Keratinocyte (primary cell): Measurements from ENCODE around the gene VDAC2. TPM values are rescaled to one million over a fixed set of nuclear protein-coding genes. Genes with fewer than 3 reads are reported as not detected.

Source experiments
- DNase-seq: peaks from one replicate; pipeline ENCODE4 v3.0.0-alpha.2; 2011; ENCODE audit warnings: low read depth, missing footprints, low spot score
- FAIRE-seq: peaks from 2 replicates; lab custom pipeline; 2011; peaks lifted over from hg19 to GRCh38; lab: Jason Lieb, UNC
- H2AFZ ChIP-seq: 2 replicates; pipeline ENCODE4 v1.6.0; 2012; ENCODE audit warnings: low read length, control low read depth, inconsistent platforms; ENCODE audit not compliant: control insufficient read depth
- H3K27ac ChIP-seq: 2 replicates; pipeline ENCODE4 v1.5.1; 2011; ENCODE audit warnings: low read length; ENCODE audit not compliant: control insufficient read depth, insufficient read depth
- H3K27me3 ChIP-seq: 3 replicates; pipeline ENCODE4 v1.6.0; 2011; ENCODE audit warnings: low read length; ENCODE audit not compliant: control insufficient read depth, insufficient read depth; ENCODE audit errors: extremely low read depth
- H3K36me3 ChIP-seq, 2 experiments: 2 replicates in 1 of 2; 3 replicates in 1 of 2; pipeline ENCODE4 v1.5.1; 2011; ENCODE audit warnings: low read length in 2 of 2, mild to moderate bottlenecking in 1 of 2; ENCODE audit not compliant: control insufficient read depth in 2 of 2, insufficient read depth in 2 of 2; ENCODE audit errors: extremely low read depth in 1 of 2
- H3K4me1 ChIP-seq: 3 replicates; pipeline ENCODE4 v1.5.1; 2011; ENCODE audit warnings: low read length; ENCODE audit not compliant: control insufficient read depth, insufficient read depth; ENCODE audit errors: extremely low read depth
- H3K4me2 ChIP-seq: 3 replicates; pipeline ENCODE4 v1.6.0; 2011; ENCODE audit warnings: low read depth, low read length; ENCODE audit not compliant: control insufficient read depth, insufficient read depth; ENCODE audit errors: extremely low read depth
- H3K4me3 ChIP-seq, 3 experiments: fragments of 200-600 bp in 1 of 3; sonication (generic) in 1 of 3; 2 replicates in 2 of 3; 3 replicates in 1 of 3; pipeline ENCODE4 v1.5.1; 2011 to 2016; ENCODE audit warnings: low read length in 3 of 3, mild to moderate bottlenecking in 3 of 3, control low read depth in 2 of 3, inconsistent platforms in 1 of 3, low read depth in 1 of 3, mixed read lengths in 1 of 3, mixed run types in 1 of 3, moderate library complexity in 1 of 3; ENCODE audit not compliant: control insufficient read depth in 2 of 3, insufficient read depth in 2 of 3; ENCODE audit errors: extremely low read depth in 1 of 3
- H3K79me2 ChIP-seq: 2 replicates; pipeline ENCODE4 v1.6.0; 2012; ENCODE audit warnings: low read length; ENCODE audit not compliant: control insufficient read depth, insufficient read depth
- H3K9ac ChIP-seq: 3 replicates; pipeline ENCODE4 v1.6.0; 2011; ENCODE audit warnings: low read length; ENCODE audit not compliant: control insufficient read depth, insufficient read depth; ENCODE audit errors: extremely low read depth
- H3K9me1 ChIP-seq: 3 replicates; pipeline ENCODE4 v1.6.0; 2011; ENCODE audit warnings: low read length; ENCODE audit not compliant: control insufficient read depth, insufficient read depth; ENCODE audit errors: extremely low read depth
- H3K9me3 ChIP-seq: 2 replicates; pipeline ENCODE4 v1.5.1; 2012; ENCODE audit warnings: low read depth, low read length; ENCODE audit not compliant: control insufficient read depth
- H4K20me1 ChIP-seq: 3 replicates; pipeline ENCODE4 v1.6.0; 2011; ENCODE audit warnings: low read length; ENCODE audit not compliant: control insufficient read depth, insufficient read depth; ENCODE audit errors: extremely low read depth
- EZH2 ChIP-seq: IDR thresholded peaks from one replicate; pipeline ENCODE4 v1.6.1; 2012; ENCODE audit warnings: inconsistent platforms, mild to moderate bottlenecking, low read length, moderate library complexity
- dilution Hi-C: fragments of 300-500 bp; cut with MboI; formaldehyde crosslinking; loops from one replicate; pipeline ENCODE4 v1.7.0; 2020; ENCODE audit warnings: low sequenced_read_pairs; ENCODE audit not compliant: extremely low pct_ligation_motif_present
- polyA plus RNA-seq, 5 experiments: library from polyadenylated mRNA; depleted of rRNA in 3 of 5; stranded (reverse) in 3 of 5; stranded (forward) in 1 of 5; unstranded in 1 of 5; fragments of >200 nt; gene quantifications; 1 replicate in 1 of 5; 2 replicates in 3 of 5; 3 replicates in 1 of 5; pipeline versions ENCODE4 v1.2.1 to v1.2.3, GENCODE V29; 2011 to 2012; ENCODE audit warnings: missing spikeins in 2 of 5, low read depth in 1 of 5, low replicate concordance in 1 of 5
- TF ChIP-seq, protein P1 (sequence below), 3 experiments: IDR thresholded peaks in 1 of 3; conservative IDR thresholded peaks in 1 of 3; optimal IDR thresholded peaks in 1 of 3; 2 replicates in 2 of 3; 3 replicates in 1 of 3; pipeline versions ENCODE3 to v1.5.1; 2011; ENCODE audit warnings: low read length in 3 of 3, mild to moderate bottlenecking in 3 of 3, moderate library complexity in 2 of 3, control low read depth in 1 of 3, inconsistent platforms in 1 of 3; ENCODE audit not compliant: insufficient read depth in 2 of 3; ENCODE audit errors: extremely low read depth in 1 of 3

VDAC2 gene
- polyA plus RNA-seq, 1 donor (not counting 4 experiments of a cell fraction or from before 2014, with no cell fraction given) = 152 TPM

DNA sequence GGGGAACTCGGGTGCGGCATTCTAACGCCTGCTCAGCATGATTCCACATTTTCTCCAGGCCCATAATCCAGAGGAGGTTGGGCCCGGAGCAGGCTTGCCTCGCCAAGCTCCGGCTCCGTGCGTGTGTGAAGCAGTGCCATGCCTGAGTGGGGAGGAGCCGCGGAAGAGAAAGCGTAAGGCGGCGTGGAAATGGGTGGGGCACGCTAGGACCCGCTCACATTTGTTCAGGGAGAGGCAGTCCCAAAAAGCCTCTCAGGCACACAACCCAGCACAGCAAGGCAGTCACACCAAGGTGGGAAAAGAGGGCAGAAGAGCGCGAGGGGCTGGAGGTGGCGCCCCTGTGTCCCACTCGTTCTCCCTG is 695 bp upstream of the VDAC2 start:
- TF ChIP-seq, protein P1, sequence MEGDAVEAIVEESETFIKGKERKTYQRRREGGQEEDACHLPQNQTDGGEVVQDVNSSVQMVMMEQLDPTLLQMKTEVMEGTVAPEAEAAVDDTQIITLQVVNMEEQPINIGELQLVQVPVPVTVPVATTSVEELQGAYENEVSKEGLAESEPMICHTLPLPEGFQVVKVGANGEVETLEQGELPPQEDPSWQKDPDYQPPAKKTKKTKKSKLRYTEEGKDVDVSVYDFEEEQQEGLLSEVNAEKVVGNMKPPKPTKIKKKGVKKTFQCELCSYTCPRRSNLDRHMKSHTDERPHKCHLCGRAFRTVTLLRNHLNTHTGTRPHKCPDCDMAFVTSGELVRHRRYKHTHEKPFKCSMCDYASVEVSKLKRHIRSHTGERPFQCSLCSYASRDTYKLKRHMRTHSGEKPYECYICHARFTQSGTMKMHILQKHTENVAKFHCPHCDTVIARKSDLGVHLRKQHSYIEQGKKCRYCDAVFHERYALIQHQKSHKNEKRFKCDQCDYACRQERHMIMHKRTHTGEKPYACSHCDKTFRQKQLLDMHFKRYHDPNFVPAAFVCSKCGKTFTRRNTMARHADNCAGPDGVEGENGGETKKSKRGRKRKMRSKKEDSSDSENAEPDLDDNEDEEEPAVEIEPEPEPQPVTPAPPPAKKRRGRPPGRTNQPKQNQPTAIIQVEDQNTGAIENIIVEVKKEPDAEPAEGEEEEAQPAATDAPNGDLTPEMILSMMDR (optimal IDR thresholded peaks at IDR 0.05 in 1 of 3, IDR thresholded peaks at IDR 0.05 in 1 of 3, conservative IDR thresholded peaks at IDR 0.05 in 1 of 3; ENCODE audit: extremely low read depth in 1 of 3, insufficient read depth in 2 of 3, low read length in 3 of 3) = no peak
- peak overlapping the region; percentile 100 for H3K9ac ChIP-seq
- H3K4me1 ChIP-seq = peaks cover 67% of the 10 kb centered on the region
- DNase-seq (no peak), FAIRE-seq (no peak)
- peaks cover 4 to 20% of the 10 kb centered on the region in 2 experiments for H3K36me3 ChIP-seq
- peaks cover 40% of the 10 kb centered on the region for H3K79me2 ChIP-seq
- no peaks in the 10 kb centered on the region for H3K27me3 ChIP-seq
- H2AFZ ChIP-seq = peak overlapping the region; percentile 76
- peaks cover 2% of the 10 kb centered on the region for H4K20me1 ChIP-seq
- peak overlapping the region; percentile 83 to 96 (median 92) for H3K4me3 ChIP-seq
- dilution Hi-C loops = no loop called here
- H3K9me3 ChIP-seq = no peaks in the 10 kb centered on the region
- H3K27ac ChIP-seq = peak overlapping the region; percentile 100
- peak overlapping the region; percentile 97 for H3K4me2 ChIP-seq
- H3K9me1 ChIP-seq = no peaks in the 10 kb centered on the region

DNA sequence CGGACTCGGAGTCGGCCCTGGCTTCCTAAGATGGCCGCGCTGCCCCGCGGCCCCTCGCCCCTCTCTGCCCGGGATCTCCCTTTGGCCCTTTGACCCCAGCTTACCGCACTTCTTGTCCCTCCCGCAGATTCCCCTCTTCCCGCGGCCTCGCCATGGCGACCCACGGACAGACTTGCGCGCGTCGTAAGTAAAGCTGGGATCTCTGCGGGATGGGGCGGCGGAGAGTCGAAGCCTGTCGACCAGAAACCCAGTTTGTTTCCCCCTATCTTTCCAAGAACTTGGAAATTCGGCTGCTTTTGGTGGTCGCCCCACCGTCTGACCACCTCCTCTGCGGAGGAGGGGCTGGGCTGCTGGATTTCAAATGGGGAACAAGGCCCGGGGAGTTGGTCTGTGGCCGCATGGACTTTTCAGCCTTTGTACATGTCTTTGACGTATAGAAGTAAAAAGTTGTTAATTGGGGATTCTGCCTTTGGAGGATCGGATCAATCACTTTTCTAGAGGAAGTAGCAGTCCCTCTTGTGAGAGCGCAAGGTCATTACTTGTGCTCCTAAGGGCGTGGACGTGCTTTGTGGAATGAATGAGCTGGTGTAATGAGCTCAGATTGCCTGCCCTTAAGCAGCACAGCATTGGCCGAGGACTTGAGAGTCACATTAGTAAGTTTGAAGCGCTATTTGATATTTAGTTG is 553 bp downstream of the VDAC2 start:
- Histone ChIP-seq H2AFZ (peak overlapping the region; percentile 19), H3K4me3 (peak overlapping the region; percentile 83 to 96 (median 92)), H3K79me2 (peaks cover 48% of the 10 kb centered on the region), H3K9ac (peak overlapping the region; percentile 100), H3K9me1 (no peaks in the 10 kb centered on the region), H3K27me3 (no peaks in the 10 kb centered on the region), H4K20me1 (peaks cover 6% of the 10 kb centered on the region), H3K4me1 (peaks cover 68% of the 10 kb centered on the region), H3K9me3 (no peaks in the 10 kb centered on the region), H3K27ac (peak overlapping the region; percentile 100), H3K36me3 (peaks cover 4 to 25% of the 10 kb centered on the region in 2 experiments), H3K4me2 (peak overlapping the region; percentile 93)
- TF ChIP-seq, protein P1 (optimal IDR thresholded peaks at IDR 0.05 in 1 of 3, IDR thresholded peaks at IDR 0.05 in 1 of 3, conservative IDR thresholded peaks at IDR 0.05 in 1 of 3; ENCODE audit: extremely low read depth in 1 of 3, insufficient read depth in 2 of 3, low read length in 3 of 3) = no peak
- TF ChIP-seq EZH2 = no peak
- FAIRE-seq (peak; percentile 61), DNase-seq (no peak)
- dilution Hi-C loops = no loop called here
